Inferior parietal cortex (tissue), 1 donor: ENCODE results near the gene CACNA1B.
"Not testable (repeated sequence)": the region's sequence is repeated elsewhere in the genome, so short reads cannot be mapped to it uniquely, and the experiment has no call there.

Source experiments
- DNase-seq: peaks from one replicate; pipeline ENCODE4 v3.0.0-alpha.2; 2016; ENCODE audit errors: extremely low spot score

CACNA1B gene

GRCh38 chr9:137865581-137866145 is 11.9 kb upstream of the CACNA1B start:
- DNase-seq = no peak

GRCh38 chr9:137866226-137867141 is 11.1 kb upstream of the CACNA1B start:
- no peak for DNase-seq

- no peak for DNase-seq
Measured at GRCh38 chr9:137870432-137870831, 7.2 kb upstream of the CACNA1B start.

- no peak for DNase-seq
Measured at GRCh38 chr9:137872296-137872695, 5.3 kb upstream of the CACNA1B start.

- no peak for DNase-seq
Measured at GRCh38 chr9:137873408-137873807, 4.2 kb upstream of the CACNA1B start.

GRCh38 chr9:137873858-137874362 is 3.7 kb upstream of the CACNA1B start:
- no peak for DNase-seq

GRCh38 chr9:137875354-137875753 is 2.2 kb upstream of the CACNA1B start:
- no peak for DNase-seq

GRCh38 chr9:137875846-137876245 is 1.7 kb upstream of the CACNA1B start:
- no peak for DNase-seq

GRCh38 chr9:137876269-137876668 is 1.3 kb upstream of the CACNA1B start:
- DNase-seq = no peak

- DNase-seq = no peak
Measured at GRCh38 chr9:137876781-137877386, 698 bp upstream of the CACNA1B start.

- no peak for DNase-seq
Measured at GRCh38 chr9:137878146-137878941, 762 bp downstream of the CACNA1B start.

GRCh38 chr9:137879052-137879451 is 1.5 kb downstream of the CACNA1B start:
- DNase-seq = no peak

- no peak for DNase-seq
Measured at GRCh38 chr9:137879566-137880150, 2.1 kb downstream of the CACNA1B start.

GRCh38 chr9:137880160-137880975 is 2.8 kb downstream of the CACNA1B start:
- DNase-seq = no peak

- no peak for DNase-seq
Measured at GRCh38 chr9:137880976-137881530, 3.5 kb downstream of the CACNA1B start.

- no peak for DNase-seq
Measured at GRCh38 chr9:137881591-137882505, 4.3 kb downstream of the CACNA1B start.

- no peak for DNase-seq
Measured at GRCh38 chr9:137882506-137882821, 4.9 kb downstream of the CACNA1B start.

- not testable (repeated sequence) for DNase-seq
Measured at GRCh38 chr9:137883977-137884376, 6.4 kb downstream of the CACNA1B start.

GRCh38 chr9:137884547-137884946 is 7.0 kb downstream of the CACNA1B start:
- DNase-seq = not testable (repeated sequence)
